Measurements from ENCODE around the gene SF1. TPM values are rescaled to one million over a fixed set of nuclear protein-coding genes. Genes with fewer than 3 reads are reported as not detected.
A peak's percentile ranks its signal among the peaks of the same experiment; 100 is the strongest.

Gene SF1
- total and polyA plus RNA-seq, 9 of the 15 experiments (the other 6 are each of a cell fraction or from before 2014, with no cell fraction given): 13.1 to 334 (median 111) TPM

DNA sequence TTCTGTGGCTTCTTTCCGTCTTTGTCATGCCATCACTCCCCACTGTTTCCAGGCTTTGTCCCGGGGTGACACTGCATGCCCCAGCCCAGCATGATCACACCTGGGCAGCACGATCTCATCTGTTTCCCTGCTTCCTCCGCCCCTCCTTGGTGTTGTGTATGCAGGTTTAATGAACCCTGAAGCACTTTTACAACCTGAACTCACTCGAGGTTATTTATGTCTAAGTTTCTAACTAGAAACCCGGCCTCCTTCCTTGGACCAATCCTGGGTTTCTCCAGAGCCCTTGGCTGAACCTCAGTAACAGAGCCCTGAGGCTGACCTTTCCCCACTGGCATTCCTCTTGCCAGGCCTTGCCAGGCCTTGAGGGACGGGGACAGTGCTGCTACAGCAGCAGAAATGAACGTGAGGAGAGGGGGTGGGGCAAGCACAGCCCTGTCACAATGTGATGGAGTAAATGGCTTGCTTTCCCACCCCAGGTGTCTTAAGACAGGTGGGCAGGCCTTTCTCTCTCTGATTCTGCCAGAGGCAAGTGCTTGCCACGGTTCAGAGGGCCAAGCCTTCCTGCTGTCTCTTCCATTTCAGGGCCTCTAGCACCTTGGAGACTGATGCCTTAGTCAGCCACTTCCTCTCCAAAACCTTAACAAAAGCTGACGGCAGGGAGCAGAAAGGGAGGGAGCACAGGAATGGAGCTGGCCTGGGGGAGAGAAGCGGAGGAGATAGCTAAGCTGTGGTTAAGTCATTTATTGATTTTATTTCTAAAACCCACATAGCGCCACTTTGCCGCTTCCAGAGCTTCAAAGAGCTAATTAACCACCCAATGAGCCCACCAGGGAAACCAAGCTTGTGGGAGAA lies 15.4 kb downstream of the SF1 start (continued):
- TF ChIP-seq, protein P1, sequence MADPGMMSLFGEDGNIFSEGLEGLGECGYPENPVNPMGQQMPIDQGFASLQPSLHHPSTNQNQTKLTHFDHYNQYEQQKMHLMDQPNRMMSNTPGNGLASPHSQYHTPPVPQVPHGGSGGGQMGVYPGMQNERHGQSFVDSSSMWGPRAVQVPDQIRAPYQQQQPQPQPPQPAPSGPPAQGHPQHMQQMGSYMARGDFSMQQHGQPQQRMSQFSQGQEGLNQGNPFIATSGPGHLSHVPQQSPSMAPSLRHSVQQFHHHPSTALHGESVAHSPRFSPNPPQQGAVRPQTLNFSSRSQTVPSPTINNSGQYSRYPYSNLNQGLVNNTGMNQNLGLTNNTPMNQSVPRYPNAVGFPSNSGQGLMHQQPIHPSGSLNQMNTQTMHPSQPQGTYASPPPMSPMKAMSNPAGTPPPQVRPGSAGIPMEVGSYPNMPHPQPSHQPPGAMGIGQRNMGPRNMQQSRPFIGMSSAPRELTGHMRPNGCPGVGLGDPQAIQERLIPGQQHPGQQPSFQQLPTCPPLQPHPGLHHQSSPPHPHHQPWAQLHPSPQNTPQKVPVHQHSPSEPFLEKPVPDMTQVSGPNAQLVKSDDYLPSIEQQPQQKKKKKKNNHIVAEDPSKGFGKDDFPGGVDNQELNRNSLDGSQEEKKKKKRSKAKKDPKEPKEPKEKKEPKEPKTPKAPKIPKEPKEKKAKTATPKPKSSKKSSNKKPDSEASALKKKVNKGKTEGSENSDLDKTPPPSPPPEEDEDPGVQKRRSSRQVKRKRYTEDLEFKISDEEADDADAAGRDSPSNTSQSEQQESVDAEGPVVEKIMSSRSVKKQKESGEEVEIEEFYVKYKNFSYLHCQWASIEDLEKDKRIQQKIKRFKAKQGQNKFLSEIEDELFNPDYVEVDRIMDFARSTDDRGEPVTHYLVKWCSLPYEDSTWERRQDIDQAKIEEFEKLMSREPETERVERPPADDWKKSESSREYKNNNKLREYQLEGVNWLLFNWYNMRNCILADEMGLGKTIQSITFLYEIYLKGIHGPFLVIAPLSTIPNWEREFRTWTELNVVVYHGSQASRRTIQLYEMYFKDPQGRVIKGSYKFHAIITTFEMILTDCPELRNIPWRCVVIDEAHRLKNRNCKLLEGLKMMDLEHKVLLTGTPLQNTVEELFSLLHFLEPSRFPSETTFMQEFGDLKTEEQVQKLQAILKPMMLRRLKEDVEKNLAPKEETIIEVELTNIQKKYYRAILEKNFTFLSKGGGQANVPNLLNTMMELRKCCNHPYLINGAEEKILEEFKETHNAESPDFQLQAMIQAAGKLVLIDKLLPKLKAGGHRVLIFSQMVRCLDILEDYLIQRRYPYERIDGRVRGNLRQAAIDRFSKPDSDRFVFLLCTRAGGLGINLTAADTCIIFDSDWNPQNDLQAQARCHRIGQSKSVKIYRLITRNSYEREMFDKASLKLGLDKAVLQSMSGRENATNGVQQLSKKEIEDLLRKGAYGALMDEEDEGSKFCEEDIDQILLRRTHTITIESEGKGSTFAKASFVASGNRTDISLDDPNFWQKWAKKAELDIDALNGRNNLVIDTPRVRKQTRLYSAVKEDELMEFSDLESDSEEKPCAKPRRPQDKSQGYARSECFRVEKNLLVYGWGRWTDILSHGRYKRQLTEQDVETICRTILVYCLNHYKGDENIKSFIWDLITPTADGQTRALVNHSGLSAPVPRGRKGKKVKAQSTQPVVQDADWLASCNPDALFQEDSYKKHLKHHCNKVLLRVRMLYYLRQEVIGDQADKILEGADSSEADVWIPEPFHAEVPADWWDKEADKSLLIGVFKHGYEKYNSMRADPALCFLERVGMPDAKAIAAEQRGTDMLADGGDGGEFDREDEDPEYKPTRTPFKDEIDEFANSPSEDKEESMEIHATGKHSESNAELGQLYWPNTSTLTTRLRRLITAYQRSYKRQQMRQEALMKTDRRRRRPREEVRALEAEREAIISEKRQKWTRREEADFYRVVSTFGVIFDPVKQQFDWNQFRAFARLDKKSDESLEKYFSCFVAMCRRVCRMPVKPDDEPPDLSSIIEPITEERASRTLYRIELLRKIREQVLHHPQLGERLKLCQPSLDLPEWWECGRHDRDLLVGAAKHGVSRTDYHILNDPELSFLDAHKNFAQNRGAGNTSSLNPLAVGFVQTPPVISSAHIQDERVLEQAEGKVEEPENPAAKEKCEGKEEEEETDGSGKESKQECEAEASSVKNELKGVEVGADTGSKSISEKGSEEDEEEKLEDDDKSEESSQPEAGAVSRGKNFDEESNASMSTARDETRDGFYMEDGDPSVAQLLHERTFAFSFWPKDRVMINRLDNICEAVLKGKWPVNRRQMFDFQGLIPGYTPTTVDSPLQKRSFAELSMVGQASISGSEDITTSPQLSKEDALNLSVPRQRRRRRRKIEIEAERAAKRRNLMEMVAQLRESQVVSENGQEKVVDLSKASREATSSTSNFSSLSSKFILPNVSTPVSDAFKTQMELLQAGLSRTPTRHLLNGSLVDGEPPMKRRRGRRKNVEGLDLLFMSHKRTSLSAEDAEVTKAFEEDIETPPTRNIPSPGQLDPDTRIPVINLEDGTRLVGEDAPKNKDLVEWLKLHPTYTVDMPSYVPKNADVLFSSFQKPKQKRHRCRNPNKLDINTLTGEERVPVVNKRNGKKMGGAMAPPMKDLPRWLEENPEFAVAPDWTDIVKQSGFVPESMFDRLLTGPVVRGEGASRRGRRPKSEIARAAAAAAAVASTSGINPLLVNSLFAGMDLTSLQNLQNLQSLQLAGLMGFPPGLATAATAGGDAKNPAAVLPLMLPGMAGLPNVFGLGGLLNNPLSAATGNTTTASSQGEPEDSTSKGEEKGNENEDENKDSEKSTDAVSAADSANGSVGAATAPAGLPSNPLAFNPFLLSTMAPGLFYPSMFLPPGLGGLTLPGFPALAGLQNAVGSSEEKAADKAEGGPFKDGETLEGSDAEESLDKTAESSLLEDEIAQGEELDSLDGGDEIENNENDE (IDR thresholded peaks at IDR 0.05; ENCODE audit: low read depth, low read length): no peak
- TF ChIP-seq KLF16 (IDR thresholded peaks at IDR 0.05) (no peak), ETV5 (CRISPR knock-in tag; IDR thresholded peaks at IDR 0.05; ENCODE audit: low read depth) (no peak), ZNF324 (CRISPR knock-in tag; IDR thresholded peaks at IDR 0.05) (no peak), POLR2AphosphoS2 (IDR thresholded peaks at IDR 0.05; ENCODE audit: low read length) (peak; percentile 60; the same call in 1 of the 2 replicates), TAF1 (IDR thresholded peaks at IDR 0.05; ENCODE audit: control insufficient read depth, extremely low read depth, insufficient read depth, low read length, severe bottlenecking) (no peak), EHMT2 (IDR thresholded peaks at IDR 0.05) (no peak), ESRRA (IDR thresholded peaks at IDR 0.05; ENCODE audit: borderline replicate concordance, low read depth) (peak; percentile 57; the same call in 1 of the 2 replicates), CBX8 (IDR thresholded peaks at IDR 0.05; ENCODE audit: borderline replicate concordance, extremely low read depth, low read depth, low read length, poor library complexity, severe bottlenecking) (no peak)
- TF ChIP-seq, protein P2, sequence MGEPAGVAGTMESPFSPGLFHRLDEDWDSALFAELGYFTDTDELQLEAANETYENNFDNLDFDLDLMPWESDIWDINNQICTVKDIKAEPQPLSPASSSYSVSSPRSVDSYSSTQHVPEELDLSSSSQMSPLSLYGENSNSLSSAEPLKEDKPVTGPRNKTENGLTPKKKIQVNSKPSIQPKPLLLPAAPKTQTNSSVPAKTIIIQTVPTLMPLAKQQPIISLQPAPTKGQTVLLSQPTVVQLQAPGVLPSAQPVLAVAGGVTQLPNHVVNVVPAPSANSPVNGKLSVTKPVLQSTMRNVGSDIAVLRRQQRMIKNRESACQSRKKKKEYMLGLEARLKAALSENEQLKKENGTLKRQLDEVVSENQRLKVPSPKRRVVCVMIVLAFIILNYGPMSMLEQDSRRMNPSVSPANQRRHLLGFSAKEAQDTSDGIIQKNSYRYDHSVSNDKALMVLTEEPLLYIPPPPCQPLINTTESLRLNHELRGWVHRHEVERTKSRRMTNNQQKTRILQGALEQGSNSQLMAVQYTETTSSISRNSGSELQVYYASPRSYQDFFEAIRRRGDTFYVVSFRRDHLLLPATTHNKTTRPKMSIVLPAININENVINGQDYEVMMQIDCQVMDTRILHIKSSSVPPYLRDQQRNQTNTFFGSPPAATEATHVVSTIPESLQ (CRISPR knock-in tag; IDR thresholded peaks at IDR 0.05): no peak
- TF ChIP-seq, protein P3, sequence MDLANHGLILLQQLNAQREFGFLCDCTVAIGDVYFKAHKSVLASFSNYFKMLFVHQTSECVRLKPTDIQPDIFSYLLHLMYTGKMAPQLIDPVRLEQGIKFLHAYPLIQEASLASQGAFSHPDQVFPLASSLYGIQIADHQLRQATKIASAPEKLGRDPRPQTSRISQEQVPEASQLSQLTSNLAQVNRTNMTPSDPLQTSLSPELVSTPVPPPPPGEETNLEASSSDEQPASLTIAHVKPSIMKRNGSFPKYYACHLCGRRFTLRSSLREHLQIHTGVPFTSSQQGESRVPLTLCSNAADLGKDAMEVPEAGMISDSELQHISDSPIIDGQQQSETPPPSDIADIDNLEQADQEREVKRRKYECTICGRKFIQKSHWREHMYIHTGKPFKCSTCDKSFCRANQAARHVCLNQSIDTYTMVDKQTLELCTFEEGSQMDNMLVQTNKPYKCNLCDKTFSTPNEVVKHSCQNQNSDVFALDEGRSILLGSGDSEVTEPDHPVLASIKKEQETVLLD (IDR thresholded peaks at IDR 0.05): no peak

Data from K562 (cell line).